ENCODE measurements around the gene ATP6V0A1.

ATP6V0A1 gene

GRCh38 chr17:42571435-42572225, 113.0 kb downstream of the ATP6V0A1 start:
- no peak for DNase-seq
- peak; percentile 9 for TF ChIP-seq POLR2A (IDR thresholded peaks at IDR 0.05; ENCODE audit: low read length)
- no peak for TF ChIP-seq GATA1 (IDR thresholded peaks at IDR 0.05; ENCODE audit: low read depth, low read length)

Measured in erythroblast (primary cell).